Diencephalon (tissue), 1 donor: Measurements from ENCODE around the gene CDK13. TPM values are rescaled to one million over a fixed set of nuclear protein-coding genes. Genes with fewer than 3 reads are reported as not detected.

Experiments used
- small RNA-seq: library from RNA; depleted of rRNA; stranded (forward); fragments of <200 nt; gene quantifications from one replicate; pipeline ENCODE3, GENCODE V24; 2014
- total RNA-seq: library from RNA; depleted of rRNA; stranded (reverse); fragments of >200 nt; gene quantifications from one replicate; pipeline ENCODE4 v1.2.3, GENCODE V29; 2014

The CDK13 gene
- total RNA-seq, result 127 TPM

DNA sequence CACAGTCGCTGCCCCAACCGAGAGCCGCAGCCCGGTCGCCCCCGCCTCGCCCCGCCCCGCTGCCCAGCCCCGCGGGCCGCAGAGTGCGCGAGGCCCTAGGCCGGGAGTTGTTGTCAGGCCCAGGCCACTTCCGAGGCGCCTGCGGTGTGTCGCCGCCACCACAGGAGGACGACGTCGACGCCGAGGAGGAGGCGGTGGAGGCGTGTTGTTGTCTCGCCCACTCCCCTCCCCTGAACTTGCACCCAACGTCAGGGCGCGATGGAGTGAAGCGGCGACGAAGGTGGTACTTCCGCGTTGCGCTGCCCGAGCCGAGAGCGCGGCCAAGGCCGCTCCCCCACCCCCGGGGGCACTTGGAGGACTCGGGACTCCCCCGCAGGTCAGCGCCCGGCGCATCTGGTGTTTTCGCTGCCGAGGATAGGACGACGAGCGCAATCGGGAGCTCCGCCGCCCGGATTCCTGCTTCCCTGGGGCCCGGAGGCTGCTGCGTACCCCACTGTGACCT lies at the start of gene CDK13:
Gene CDK13, plus strand, starts transcription at position 286 of the 502 bp plus-strand sequence. CDS start 386 bp downstream, outside the sequence.

GRCh38 chr7:40134428-40135316 lies 184.6 kb downstream of the CDK13 start, which contains the start of the genes MPLKIP and SUGCT:
Gene MPLKIP (minus strand): TSS chr7:40134622. CDS start chr7:40134567, 55 bp downstream.
Gene SUGCT (plus strand): TSS chr7:40135005.

Small RNA genes lying within 50 kb of the gene (small RNA-seq; reads per million reads assigned to genes)
- not detected for gene AC006023.1
- gene AC006023.2, result not detected

Other genes starting within 250 kb of the CDK13 start
- gene MPLKIP, start 184.4 kb downstream of the CDK13 start, total RNA-seq, result 8.3 TPM
- 3.7 TPM for gene SUGCT, start 184.7 kb downstream of the CDK13 start, total RNA-seq